H1 (cell line): ENCODE results near the gene COL27A1. TPM values are rescaled to one million over a fixed set of nuclear protein-coding genes. Genes with fewer than 3 reads are reported as not detected.

Source experiments
- POLR2A ChIP-seq, 2 experiments: IDR thresholded peaks; 1 replicate in 1 of 2; 2 replicates in 1 of 2; pipeline ENCODE4 v1.6.1; 2011; ENCODE audit warnings: low read depth in 2 of 2, low read length in 2 of 2, mild to moderate bottlenecking in 2 of 2; ENCODE audit errors: control extremely low read depth in 1 of 2
- POLR2AphosphoS5 ChIP-seq: IDR thresholded peaks from 2 replicates; pipeline ENCODE4 v1.6.1; 2011; ENCODE audit warnings: low read depth, low read length
- RBBP5 ChIP-seq: IDR thresholded peaks from 2 replicates; pipeline ENCODE4 v1.7.1; 2012; ENCODE audit warnings: low read depth, mild to moderate bottlenecking, inconsistent platforms, low read length, moderate library complexity, borderline replicate concordance
- RNF2 ChIP-seq: fragments of 200-900, 300-1000 bp; sonication (generic); IDR thresholded peaks from 2 replicates; pipeline ENCODE4 v1.7.1; 2016; ENCODE audit warnings: borderline replicate concordance, low read depth, mild to moderate bottlenecking, antibody characterized with exemption, low read length; ENCODE audit not compliant: poor library complexity, severe bottlenecking; ENCODE audit errors: missing control alignments
- TAF7 ChIP-seq: optimal IDR thresholded peaks from 2 replicates; pipeline ENCODE3; 2011; ENCODE audit warnings: low read depth, mild to moderate bottlenecking, inconsistent platforms, low read length, moderate library complexity, borderline replicate concordance
- YY1 ChIP-seq: IDR thresholded peaks from 2 replicates; pipeline ENCODE4 v1.6.1; 2011; ENCODE audit warnings: low read depth, mild to moderate bottlenecking, low read length
- polyA plus RNA-seq, 7 experiments: library from polyadenylated mRNA; depleted of rRNA in 3 of 7; stranded (reverse) in 5 of 7; unstranded in 2 of 7; fragments of >200 nt in 5 of 7; fragments of 200-250 nt in 2 of 7; gene quantifications; 1 replicate in 5 of 7; 2 replicates in 1 of 7; 4 replicates in 1 of 7; pipeline versions ENCODE4 v1.2.1 to v1.2.3, GENCODE V29; 2011 to 2013; ENCODE audit warnings: missing spikeins in 2 of 7, mixed read lengths in 2 of 7
- total RNA-seq: library from RNA; stranded (reverse); fragmentation: NEBNext Ultra II Directional; extraction: Animal tissue kit (Norgen Biotek cat#: 25700); gene quantifications from 2 replicates; pipeline ENCODE4 v1.2.1, GENCODE V29; 2021

The COL27A1 gene
- total and polyA plus RNA-seq, 2 of the 8 experiments (the other 6 are each of a cell fraction or from before 2014, with no cell fraction given), result 15.1 to 22.8 TPM

GRCh38 chr9:114185570-114186490 lies 30.5 kb downstream of the COL27A1 start (continued):
- TF ChIP-seq POLR2A (IDR thresholded peaks at IDR 0.05; ENCODE audit: control extremely low read depth in 1 of 2, low read depth in 2 of 2, low read length in 2 of 2), result no peak
- no peak for TF ChIP-seq RNF2
- no peak for TF ChIP-seq YY1
- TF ChIP-seq POLR2AphosphoS5, result no peak
- no peak for TF ChIP-seq RBBP5
- TF ChIP-seq TAF7, result no peak
